Measurements from ENCODE around the gene TMEM132C. TPM values are rescaled to one million over a fixed set of nuclear protein-coding genes. Genes with fewer than 3 reads are reported as not detected.

TMEM132C gene
- polyA plus RNA-seq, 1 of the 3 experiments (the other 2 are of a cell fraction) = not detected

- no peak overlapping the region for H3K27ac ChIP-seq (ENCODE audit: low read depth in 2 of 2, low read length in 1 of 2)
- no peaks in the 10 kb centered on the region for H3K9me3 ChIP-seq
- no peak overlapping the region for H2AFZ ChIP-seq (ENCODE audit: low read depth)
- TF ChIP-seq TAF1 (IDR thresholded peaks at IDR 0.05; ENCODE audit: borderline replicate concordance, low read depth, low read length) (no peak), USF2 (IDR thresholded peaks at IDR 0.05; ENCODE audit: borderline replicate concordance, low read depth, low read length) (no peak), CHD2 (IDR thresholded peaks at IDR 0.05; ENCODE audit: low read length, partially characterized antibody) (no peak), MAX (IDR thresholded peaks at IDR 0.05; ENCODE audit: low read depth) (no peak), ELF1 (IDR thresholded peaks at IDR 0.05) (no peak)
- no peaks in the 10 kb centered on the region for H3K9me2 ChIP-seq
- H3K79me2 ChIP-seq (ENCODE audit: insufficient read depth) = no peaks in the 10 kb centered on the region
- CTCF ChIA-PET = no interaction called here
- H3K27me3 ChIP-seq (ENCODE audit: insufficient read depth) = no peaks in the 10 kb centered on the region
- DNase-seq = no peak
- no peak overlapping the region for H3K9ac ChIP-seq
- no peak overlapping the region for H3K4me3 ChIP-seq (ENCODE audit: low read depth in 2 of 2, low read length in 1 of 2)
- POLR2A ChIA-PET = no interaction called here
- no peaks in the 10 kb centered on the region for H3F3A ChIP-seq (replicated peaks; ENCODE audit: insufficient read depth)
- no peaks in the 10 kb centered on the region for H3K4me1 ChIP-seq (ENCODE audit: control insufficient read depth in 1 of 2, insufficient read depth in 2 of 2, low read depth in 1 of 2, low read length in 1 of 2)
- H3K4me2 ChIP-seq = no peak overlapping the region
- 15% methylated on average over 4 of the region's 4 CpGs for WGBS (ENCODE audit: low lambda C conversion rate)
- H4K20me1 ChIP-seq (ENCODE audit: insufficient read depth) = no peaks in the 10 kb centered on the region
- H3K36me3 ChIP-seq (replicated peaks in 1 of 2; ENCODE audit: control insufficient read depth in 1 of 2, insufficient read depth in 2 of 2, low read length in 1 of 2) = no peaks in the 10 kb centered on the region
These were observed 432.1 kb downstream of the TMEM132C start for GRCh38 chr12:128699106-128699505.

GRCh38 chr12:128702371-128702770 lies 435.4 kb downstream of the TMEM132C start:
- no peaks in the 10 kb centered on the region for H3K79me2 ChIP-seq (ENCODE audit: insufficient read depth)
- DNase-seq = no peak
- no peaks in the 10 kb centered on the region for H3F3A ChIP-seq (replicated peaks; ENCODE audit: insufficient read depth)
- H3K27ac ChIP-seq (ENCODE audit: low read depth in 2 of 2, low read length in 1 of 2) = no peak overlapping the region
- no peak overlapping the region for H2AFZ ChIP-seq (ENCODE audit: low read depth)
- no peaks in the 10 kb centered on the region for H3K9me3 ChIP-seq
- H3K4me3 ChIP-seq (ENCODE audit: low read depth in 2 of 2, low read length in 1 of 2) = no peak overlapping the region
- ChIA-PET CTCF (no interaction called here), POLR2A (no interaction called here)
- H3K4me2 ChIP-seq = no peak overlapping the region
- no peak overlapping the region for H3K9ac ChIP-seq
- H3K4me1 ChIP-seq (ENCODE audit: control insufficient read depth in 1 of 2, insufficient read depth in 2 of 2, low read depth in 1 of 2, low read length in 1 of 2) = no peaks in the 10 kb centered on the region
- H3K36me3 ChIP-seq (replicated peaks in 1 of 2; ENCODE audit: control insufficient read depth in 1 of 2, insufficient read depth in 2 of 2, low read length in 1 of 2) = no peaks in the 10 kb centered on the region
- no peaks in the 10 kb centered on the region for H3K27me3 ChIP-seq (ENCODE audit: insufficient read depth)
- WGBS (ENCODE audit: low lambda C conversion rate) = 20% methylated on average over 5 of the region's 5 CpGs
- no peaks in the 10 kb centered on the region for H3K9me2 ChIP-seq
- H4K20me1 ChIP-seq (ENCODE audit: insufficient read depth) = no peaks in the 10 kb centered on the region
- TF ChIP-seq TCF12 (IDR thresholded peaks at IDR 0.05) (no peak), GABPA (IDR thresholded peaks at IDR 0.05; ENCODE audit: low read depth) (no peak), MAX (IDR thresholded peaks at IDR 0.05; ENCODE audit: low read depth) (no peak), CTCF (IDR thresholded peaks at IDR 0.05) (no peak), RCOR1 (IDR thresholded peaks at IDR 0.05; ENCODE audit: low read length) (no peak), FOSL2 (IDR thresholded peaks at IDR 0.05; ENCODE audit: borderline replicate concordance, low read depth) (no peak), EZH2phosphoT487 (IDR thresholded peaks at IDR 0.05; ENCODE audit: borderline replicate concordance, low read depth) (no peak), RFX5 (IDR thresholded peaks at IDR 0.05; ENCODE audit: low read length) (no peak), PBX3 (IDR thresholded peaks at IDR 0.05) (no peak)

Data from SK-N-SH (cell line).